ENCODE data around the gene KCNQ1. TPM values are rescaled to one million over a fixed set of nuclear protein-coding genes. Genes with fewer than 3 reads are reported as not detected.

The KCNQ1 gene
- total and polyA plus RNA-seq, 9 of the 15 experiments (the other 6 are each of a cell fraction or from before 2014, with no cell fraction given), result 0.44 TPM; not detected in 8

GRCh38 chr11:2890466-2891294, 445.9 kb downstream of the KCNQ1 start (continued):
- TF ChIP-seq ZNF277 (CRISPR knock-in tag; IDR thresholded peaks at IDR 0.05; ENCODE audit: borderline replicate concordance), result no peak
- TF ChIP-seq RBM25 (IDR thresholded peaks at IDR 0.05; ENCODE audit: low read depth, low read length, severe bottlenecking), result peak; percentile 44
- TF ChIP-seq KHSRP (IDR thresholded peaks at IDR 0.05), result no peak; the same call in 1 of the 2 replicates
- no peak for TF ChIP-seq RFX1 (IDR thresholded peaks at IDR 0.05)
- TF ChIP-seq RBM15 (IDR thresholded peaks at IDR 0.05; ENCODE audit: insufficient read depth, low read length), result no peak
- TF ChIP-seq KAT8 (IDR thresholded peaks at IDR 0.05; ENCODE audit: low read depth), result no peak
- TF ChIP-seq MAX (CRISPR knock-in tag; IDR thresholded peaks at IDR 0.05), result peak; percentile 98
- no peak for TF ChIP-seq ZNF785 (CRISPR knock-in tag; IDR thresholded peaks at IDR 0.05)
- TF ChIP-seq ZNF184 (CRISPR knock-in tag; IDR thresholded peaks at IDR 0.05), result no peak
- TF ChIP-seq TAF9B (IDR thresholded peaks at IDR 0.05; ENCODE audit: partially characterized antibody), result no peak
- no peak for TF ChIP-seq XRCC3 (IDR thresholded peaks at IDR 0.05)
- TF ChIP-seq ZNF766 (CRISPR knock-in tag; conservative IDR thresholded peaks at IDR 0.05), result no peak
- TF ChIP-seq CEBPB (tag; IDR thresholded peaks at IDR 0.05), result no peak
- no peak for TF ChIP-seq POU5F1 (IDR thresholded peaks at IDR 0.05; ENCODE audit: borderline replicate concordance, low read depth, low read length, partially characterized antibody)
- TF ChIP-seq TRIM24 (IDR thresholded peaks at IDR 0.05), result peak; percentile 24 to 63; a peak in 2 of 4 replicates
- no peak for TF ChIP-seq STAG1 (CRISPR knock-in tag; IDR thresholded peaks at IDR 0.05; ENCODE audit: borderline replicate concordance)
- no peak for TF ChIP-seq TAF1 (IDR thresholded peaks at IDR 0.05; ENCODE audit: control insufficient read depth, extremely low read depth, insufficient read depth, low read length, severe bottlenecking)
- TF ChIP-seq POLR2AphosphoS2 (IDR thresholded peaks at IDR 0.05; ENCODE audit: low read length), result no peak
- TF ChIP-seq JUN (IDR thresholded peaks at IDR 0.05; ENCODE audit: borderline replicate concordance, low read depth, low read length), result peak; percentile 70
- TF ChIP-seq JUN (CRISPR knock-in tag; IDR thresholded peaks at IDR 0.05; ENCODE audit: borderline replicate concordance), result peak; percentile 90; the same call in 1 of the 2 replicates
- TF ChIP-seq BRF1 (IDR thresholded peaks at IDR 0.05; ENCODE audit: borderline replicate concordance, extremely low read depth, insufficient read length), result no peak
- no peak for TF ChIP-seq HOXB6 (CRISPR knock-in tag; IDR thresholded peaks at IDR 0.05; ENCODE audit: borderline replicate concordance)
- TF ChIP-seq MLX (CRISPR knock-in tag; conservative IDR thresholded peaks at IDR 0.05), result peak in 1 of 2 experiments; percentile 66; a peak in 1 of 4 replicates
